A204.1 (cell line): Measurements from ENCODE around the gene XXYLT1.
"Not testable (repeated sequence)": the region's sequence is repeated elsewhere in the genome, so short reads cannot be mapped to it uniquely, and the experiment has no call there.

ENCODE experiments used
- FAIRE-seq: peaks from 2 replicates; lab custom pipeline; 2012; peaks lifted over from hg19 to GRCh38; lab: Jason Lieb, UNC

XXYLT1 gene

GRCh38 chr3:195226900-195227447 is 44.0 kb downstream of the XXYLT1 start:
- FAIRE-seq: no peak

DNA sequence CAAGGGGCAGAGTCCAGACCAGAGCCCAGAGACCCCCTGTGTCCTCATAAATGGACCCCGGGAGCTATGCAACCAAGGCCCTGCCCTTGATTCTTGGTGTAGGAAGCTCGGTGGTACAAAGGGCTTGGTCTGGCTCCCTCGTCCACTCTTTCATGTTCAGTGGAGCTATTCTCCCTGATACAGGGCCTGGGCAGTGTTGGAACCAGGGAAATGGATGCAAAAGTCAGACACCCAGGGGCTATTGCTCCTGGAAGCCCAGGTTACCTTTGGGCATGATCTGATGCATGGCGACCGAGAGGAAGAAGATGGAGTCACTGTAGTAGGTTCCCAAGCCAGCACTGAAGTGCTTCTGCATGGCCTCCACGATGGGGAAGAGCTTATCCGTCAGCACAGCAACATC is 44.5 kb downstream of the XXYLT1 start:
- no peak for FAIRE-seq

DNA sequence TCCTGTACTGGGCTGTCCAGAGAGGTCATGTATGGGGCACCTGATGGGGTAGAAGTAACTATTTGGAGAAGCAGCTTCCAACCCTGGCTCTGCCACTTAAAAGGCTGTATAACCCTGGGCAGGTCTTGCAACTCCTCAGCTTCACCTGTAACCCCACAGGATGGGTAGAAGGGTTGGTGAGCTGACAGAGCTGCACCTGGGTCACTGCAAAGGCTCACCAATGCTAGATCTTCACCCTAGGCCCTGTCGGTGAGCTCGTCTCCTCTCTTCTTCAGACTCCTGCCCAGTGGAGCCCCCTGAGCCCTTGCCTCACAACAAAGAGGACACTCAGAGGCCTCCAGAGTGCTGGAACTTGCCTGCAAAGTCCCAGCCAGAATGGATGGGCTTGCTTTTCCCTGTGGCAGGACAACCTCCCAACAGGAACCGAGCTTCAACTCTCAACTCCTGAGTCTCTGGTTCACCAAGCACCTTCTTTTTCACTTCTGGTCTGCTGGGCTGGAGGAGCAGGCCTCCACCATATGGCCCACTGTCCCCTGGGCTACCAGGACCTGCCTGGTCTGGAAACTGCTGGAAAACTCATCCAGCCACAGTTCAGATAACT is 45.9 kb downstream of the XXYLT1 start:
- FAIRE-seq: no peak

DNA sequence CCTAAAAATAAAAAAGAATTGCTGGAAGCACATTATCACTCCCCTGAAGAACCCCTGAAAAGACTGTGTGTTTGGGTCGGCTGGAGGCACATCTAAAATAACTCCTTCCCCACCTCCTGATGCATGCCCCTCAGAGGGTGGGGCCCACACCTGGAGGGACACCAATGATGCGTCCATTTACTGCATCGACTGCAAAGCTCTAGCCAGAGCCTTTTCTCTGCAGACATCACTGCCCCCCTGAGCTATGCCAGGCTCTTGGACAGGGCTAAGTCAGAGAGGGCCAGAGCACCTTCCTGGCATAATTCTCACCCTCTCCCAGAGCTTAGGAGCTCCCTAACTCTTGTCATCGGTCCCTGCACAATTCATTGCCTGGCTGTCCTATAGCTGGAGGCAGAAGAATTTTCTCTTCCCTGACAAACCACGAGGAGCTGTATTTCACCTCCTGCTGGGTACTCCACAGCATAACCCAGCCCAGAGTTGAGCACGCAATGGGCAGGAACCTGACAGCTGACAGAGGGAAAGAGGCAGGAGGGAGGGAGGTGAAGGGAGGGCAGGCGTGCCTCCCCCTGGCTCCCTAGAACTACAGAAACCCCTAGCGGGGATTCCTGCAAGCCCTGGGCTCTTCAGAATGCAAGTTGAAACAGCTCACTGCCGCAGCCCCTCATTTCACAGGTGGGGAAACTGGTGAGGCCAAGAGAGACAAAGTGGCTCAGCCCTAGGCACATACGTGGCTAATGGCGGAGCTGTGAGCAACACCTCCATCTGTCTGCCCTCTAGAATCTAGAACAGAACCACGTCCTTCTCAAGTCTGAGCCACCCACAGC is 46.6 kb downstream of the XXYLT1 start:
- no peak for FAIRE-seq

- FAIRE-seq: no peak
Observed at GRCh38 chr3:195221876-195222617, 48.9 kb downstream of the XXYLT1 start.

GRCh38 chr3:195221015-195221853 is 49.7 kb downstream of the XXYLT1 start:
- FAIRE-seq: no peak

DNA sequence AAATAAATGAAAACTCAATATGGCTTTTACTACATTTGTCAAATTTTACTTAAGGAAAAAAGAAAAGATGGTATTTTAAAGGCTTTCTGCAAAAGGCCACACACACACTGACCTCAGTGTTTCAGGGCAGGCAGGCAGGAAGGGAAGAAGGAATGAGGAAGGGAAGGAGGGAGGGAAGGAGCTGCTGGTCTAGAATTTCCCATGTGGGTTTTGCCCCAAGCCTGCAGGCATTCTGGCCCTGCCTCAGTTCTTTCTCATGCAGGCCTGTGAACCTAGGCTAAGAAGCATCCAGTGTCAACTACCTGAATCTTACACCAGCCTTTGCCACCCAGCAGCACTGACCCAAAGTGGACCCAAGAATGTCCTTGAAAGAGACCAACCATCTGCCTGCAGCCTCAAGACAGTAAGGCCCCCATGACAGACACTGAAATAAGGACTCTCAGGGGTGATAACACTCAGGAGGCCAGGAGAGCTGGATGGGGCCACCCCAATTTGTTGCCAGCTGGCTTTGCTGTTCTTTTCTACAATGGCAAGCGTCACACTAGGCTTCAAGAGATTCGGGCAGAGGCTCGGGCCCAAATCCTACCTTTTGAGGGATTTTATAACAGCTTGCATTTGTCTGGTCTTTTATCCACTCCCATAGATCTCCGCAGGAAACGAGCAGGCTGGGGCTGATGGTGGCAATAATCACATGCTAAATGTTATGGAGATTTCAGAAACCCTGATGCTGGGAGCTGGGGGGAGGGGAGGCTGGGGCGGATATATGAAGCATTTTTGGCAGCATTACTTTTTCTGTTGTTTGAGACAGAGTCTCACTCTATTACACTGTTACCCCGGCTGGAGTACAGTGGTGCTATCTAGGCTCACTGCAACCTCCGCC is 51.4 kb downstream of the XXYLT1 start:
- no peak for FAIRE-seq

GRCh38 chr3:195218331-195218730 is 52.6 kb downstream of the XXYLT1 start:
- FAIRE-seq: not testable (repeated sequence)

- not testable (repeated sequence) for FAIRE-seq
Observed at GRCh38 chr3:195215576-195215975, 55.4 kb downstream of the XXYLT1 start.

DNA sequence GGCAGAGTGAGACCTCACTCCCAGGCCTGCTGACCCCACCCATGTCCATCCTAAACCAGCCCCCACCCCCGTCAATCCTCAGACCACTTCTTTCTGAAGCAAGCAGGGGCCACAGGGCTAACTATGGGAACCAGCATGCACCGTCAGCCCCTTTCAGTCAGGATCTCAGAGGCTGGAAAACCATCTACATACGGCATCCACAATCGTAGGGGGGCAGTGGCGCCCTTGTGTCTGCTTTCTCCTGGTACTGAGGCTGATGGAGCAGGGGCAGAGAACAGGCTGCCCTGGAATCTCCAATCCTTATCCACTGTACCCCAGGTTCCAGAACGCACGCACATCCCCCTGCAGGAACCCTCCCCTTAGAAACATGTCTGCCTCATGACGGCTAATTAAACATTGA is 56.6 kb downstream of the XXYLT1 start:
- FAIRE-seq: no peak

DNA sequence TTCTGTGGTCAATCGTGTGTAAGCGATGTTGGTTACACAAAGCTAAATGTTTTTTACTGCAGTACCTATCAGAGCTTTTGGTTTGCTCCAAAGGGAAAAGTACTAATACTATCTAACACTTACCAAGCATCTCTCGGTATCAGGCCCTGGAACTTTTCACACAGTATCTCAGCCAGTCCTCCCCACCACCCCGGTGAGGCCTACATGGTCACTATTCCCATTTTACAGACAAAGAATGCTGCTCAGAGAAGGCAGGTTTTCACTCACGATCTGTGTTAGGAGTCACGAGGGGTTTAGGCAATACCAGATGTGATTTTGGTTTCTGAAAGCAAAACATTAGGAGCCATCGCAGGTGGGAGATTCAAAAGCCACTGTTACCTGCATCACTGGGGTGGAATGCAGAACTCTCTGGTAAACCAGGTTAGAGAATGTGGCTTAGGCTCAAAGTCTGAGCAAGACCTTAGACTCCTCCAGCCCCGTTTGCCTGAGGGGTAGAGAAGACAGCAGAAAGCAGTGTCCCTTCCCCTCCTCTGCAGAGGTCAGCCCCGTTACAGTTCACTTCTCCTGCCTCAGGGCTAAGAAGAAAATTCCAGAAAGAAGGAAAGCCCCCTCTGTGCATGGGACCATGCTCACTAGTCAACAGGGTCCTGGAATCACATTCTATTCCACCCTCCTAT is 57.2 kb downstream of the XXYLT1 start:
- no peak for FAIRE-seq

GRCh38 chr3:195212749-195213375 is 58.1 kb downstream of the XXYLT1 start:
- no peak for FAIRE-seq

GRCh38 chr3:195212033-195212748 is 58.8 kb downstream of the XXYLT1 start:
- no peak for FAIRE-seq

DNA sequence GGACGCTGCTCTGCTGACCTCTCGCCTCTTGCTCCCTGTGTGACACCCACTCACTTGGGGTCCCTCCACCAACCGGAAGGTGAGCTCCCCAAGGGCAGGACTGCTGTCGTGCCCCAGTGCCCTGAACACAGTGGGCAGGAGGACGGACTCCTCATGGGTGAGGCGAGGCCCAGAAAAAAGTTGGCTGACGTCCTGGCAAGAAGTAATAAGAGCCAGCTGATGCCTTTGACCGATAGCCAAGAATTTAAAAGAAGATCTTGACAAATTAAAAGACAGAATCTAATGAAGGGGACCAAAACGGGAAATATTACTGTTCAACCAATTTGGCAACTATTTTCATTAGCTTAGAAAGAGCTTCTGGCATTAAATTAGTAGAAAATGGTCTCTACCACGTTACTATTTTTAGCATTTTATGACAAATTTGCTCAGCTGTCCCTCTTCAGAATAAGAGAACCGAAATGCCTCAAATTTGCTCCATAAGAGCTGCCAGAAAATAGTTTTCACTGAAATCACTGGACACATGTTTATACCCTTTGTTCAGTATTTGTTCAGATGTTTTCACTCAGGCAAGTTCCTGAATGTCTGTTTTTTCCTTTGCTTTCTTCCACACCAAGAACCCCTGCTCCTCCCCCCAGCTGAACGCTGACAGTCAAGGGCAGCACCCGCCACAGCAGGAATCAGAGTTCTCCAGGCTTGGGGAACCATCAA is 60.5 kb downstream of the XXYLT1 start:
- no peak for FAIRE-seq

DNA sequence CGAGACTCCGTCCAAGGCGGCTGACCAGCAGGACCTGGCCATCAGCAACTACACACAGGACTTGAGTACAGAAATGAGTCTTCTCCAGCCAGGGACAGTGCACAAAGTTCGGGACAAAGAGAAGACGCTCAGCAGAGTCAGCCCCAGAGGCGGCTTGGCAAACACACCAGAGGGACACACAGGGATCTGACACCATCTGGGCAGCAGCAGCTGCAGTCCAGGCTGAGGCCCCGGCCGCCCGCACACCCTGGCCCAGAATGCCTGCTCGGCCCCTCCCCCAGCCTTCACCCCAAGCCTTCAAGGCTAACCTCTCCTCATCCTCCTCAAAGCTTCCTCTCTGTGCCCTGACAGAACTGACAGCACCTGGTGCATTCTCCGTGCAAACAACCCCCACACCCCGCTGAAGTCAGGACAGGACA is 61.1 kb downstream of the XXYLT1 start:
- FAIRE-seq: no peak

GRCh38 chr3:195209083-195209846 is 61.7 kb downstream of the XXYLT1 start:
- FAIRE-seq: no peak

DNA sequence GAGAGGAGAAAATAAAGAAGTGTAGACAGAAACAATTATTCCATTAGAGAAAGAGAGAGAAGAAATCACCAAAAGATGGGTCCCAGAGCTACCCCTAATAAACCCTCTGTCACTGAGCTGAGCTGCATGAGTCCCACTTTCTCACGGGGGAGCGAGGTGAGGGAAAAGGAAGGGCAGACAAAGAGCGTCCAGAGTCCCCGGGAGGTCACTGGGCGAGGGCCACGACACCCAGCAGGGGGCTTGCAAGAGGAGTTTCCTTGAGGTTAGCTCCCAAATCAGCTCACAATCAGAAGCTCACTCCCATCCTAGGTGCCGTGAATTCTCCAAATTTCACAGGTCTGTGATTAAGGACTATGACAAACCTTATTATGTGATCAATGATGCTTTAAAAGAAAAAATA is 62.3 kb downstream of the XXYLT1 start:
- FAIRE-seq: no peak

DNA sequence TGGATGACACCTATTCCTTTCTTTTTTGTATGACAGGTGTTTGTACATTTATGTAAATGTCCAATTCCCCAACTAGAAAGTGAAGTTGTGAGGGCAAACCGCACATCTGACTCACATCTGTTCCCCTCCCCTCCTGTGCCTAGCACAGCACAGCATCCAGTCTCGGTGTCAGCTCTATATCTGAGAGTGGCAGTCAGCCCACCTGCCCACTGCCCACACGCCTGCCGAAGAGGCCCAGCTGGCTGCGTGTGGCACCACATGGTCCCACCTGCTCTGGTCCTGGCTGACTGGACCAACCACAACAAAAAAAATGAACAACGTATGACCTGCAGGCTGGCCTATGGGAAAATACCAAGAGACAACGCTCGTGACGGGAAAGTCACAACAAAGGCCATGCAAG is 62.8 kb downstream of the XXYLT1 start:
- no peak for FAIRE-seq
